ENCODE results near the gene MEGF11.

Gene MEGF11

GRCh38 chr15:65985387-65985786 is 268.2 kb downstream of the MEGF11 start:
- Histone ChIP-seq H3K36me3 (ENCODE audit: insufficient read depth, low read length) (no peaks in the 10 kb centered on the region), H3K27me3 (ENCODE audit: insufficient read depth, low read length, poor library complexity, severe bottlenecking) (no peaks in the 10 kb centered on the region), H4K20me1 (ENCODE audit: insufficient read depth, low read length, poor library complexity, severe bottlenecking) (no peaks in the 10 kb centered on the region), H3F3A (ENCODE audit: low read depth) (no peaks in the 10 kb centered on the region), H3K9ac (ENCODE audit: low read depth, low read length, poor library complexity, severe bottlenecking) (no peak overlapping the region), H3K79me2 (ENCODE audit: insufficient read depth, low read length) (no peaks in the 10 kb centered on the region), H2AFZ (ENCODE audit: low read length) (no peak overlapping the region), H3K9me3 (ENCODE audit: insufficient read depth, low read depth, low read length) (no peaks in the 10 kb centered on the region), H3K4me1 (ENCODE audit: insufficient read depth, low read length, poor library complexity, severe bottlenecking) (no peaks in the 10 kb centered on the region), H3K4me3 (ENCODE audit: low read length, poor library complexity, severe bottlenecking) (no peak overlapping the region), H3K9me2 (replicated peaks; ENCODE audit: low read depth, low read length) (no peaks in the 10 kb centered on the region), H3K4me2 (ENCODE audit: low read depth, low read length, poor library complexity, severe bottlenecking) (no peak overlapping the region)
- no peak for TF ChIP-seq CTCF (conservative IDR thresholded peaks at IDR 0.05; ENCODE audit: low read length)
- no peak for TF ChIP-seq EZH2phosphoT487 (IDR thresholded peaks at IDR 0.05; ENCODE audit: borderline replicate concordance)

- Histone ChIP-seq H3K4me2 (ENCODE audit: low read depth, low read length, poor library complexity, severe bottlenecking) (peak overlapping the region; percentile 64), H3K27me3 (ENCODE audit: insufficient read depth, low read length, poor library complexity, severe bottlenecking) (no peaks in the 10 kb centered on the region), H3K9ac (ENCODE audit: low read depth, low read length, poor library complexity, severe bottlenecking) (no peak overlapping the region), H4K20me1 (ENCODE audit: insufficient read depth, low read length, poor library complexity, severe bottlenecking) (no peaks in the 10 kb centered on the region), H3F3A (ENCODE audit: low read depth) (no peaks in the 10 kb centered on the region), H3K9me3 (ENCODE audit: insufficient read depth, low read depth, low read length) (no peaks in the 10 kb centered on the region), H3K79me2 (ENCODE audit: insufficient read depth, low read length) (no peaks in the 10 kb centered on the region), H2AFZ (ENCODE audit: low read length) (peak overlapping the region; percentile 86), H3K4me3 (ENCODE audit: low read length, poor library complexity, severe bottlenecking) (peak overlapping the region; percentile 76), H3K9me2 (replicated peaks; ENCODE audit: low read depth, low read length) (no peaks in the 10 kb centered on the region), H3K36me3 (ENCODE audit: insufficient read depth, low read length) (no peaks in the 10 kb centered on the region), H3K4me1 (ENCODE audit: insufficient read depth, low read length, poor library complexity, severe bottlenecking) (no peaks in the 10 kb centered on the region)
- TF ChIP-seq CTCF (conservative IDR thresholded peaks at IDR 0.05; ENCODE audit: low read length) (0 out of 2 replicates have a peak, but pooled peaks have one; percentile 4), EZH2phosphoT487 (IDR thresholded peaks at IDR 0.05; ENCODE audit: borderline replicate concordance) (no peak)
Measured at GRCh38 chr15:65982627-65983322, 270.8 kb downstream of the MEGF11 start.

GRCh38 chr15:65981837-65982626 is 271.5 kb downstream of the MEGF11 start:
- Histone ChIP-seq H3K36me3 (ENCODE audit: insufficient read depth, low read length) (no peaks in the 10 kb centered on the region), H3K4me2 (ENCODE audit: low read depth, low read length, poor library complexity, severe bottlenecking) (peak overlapping the region; percentile 64), H2AFZ (ENCODE audit: low read length) (peak overlapping the region; percentile 86), H3K27me3 (ENCODE audit: insufficient read depth, low read length, poor library complexity, severe bottlenecking) (no peaks in the 10 kb centered on the region), H3K9me3 (ENCODE audit: insufficient read depth, low read depth, low read length) (no peaks in the 10 kb centered on the region), H3K4me1 (ENCODE audit: insufficient read depth, low read length, poor library complexity, severe bottlenecking) (no peaks in the 10 kb centered on the region), H3K79me2 (ENCODE audit: insufficient read depth, low read length) (no peaks in the 10 kb centered on the region), H3F3A (ENCODE audit: low read depth) (no peaks in the 10 kb centered on the region), H3K9ac (ENCODE audit: low read depth, low read length, poor library complexity, severe bottlenecking) (no peak overlapping the region), H3K9me2 (replicated peaks; ENCODE audit: low read depth, low read length) (no peaks in the 10 kb centered on the region), H4K20me1 (ENCODE audit: insufficient read depth, low read length, poor library complexity, severe bottlenecking) (no peaks in the 10 kb centered on the region), H3K4me3 (ENCODE audit: low read length, poor library complexity, severe bottlenecking) (peak overlapping the region; percentile 76)
- TF ChIP-seq EZH2phosphoT487 (IDR thresholded peaks at IDR 0.05; ENCODE audit: borderline replicate concordance) (no peak), CTCF (conservative IDR thresholded peaks at IDR 0.05; ENCODE audit: low read length) (peak; percentile 68)
